Endodermal cell (in vitro differentiated cells): ENCODE measurements around the gene TMEM129. TPM values are rescaled to one million over a fixed set of nuclear protein-coding genes. Genes with fewer than 3 reads are reported as not detected.
"Not testable (repeated sequence)": the region's sequence is repeated elsewhere in the genome, so short reads cannot be mapped to it uniquely, and the experiment has no call there.

Source experiments
- DNase-seq: peaks from one replicate; pipeline ENCODE4 v3.0.0-alpha.2; 2017
- H3K27ac ChIP-seq: 2 replicates; pipeline ENCODE4 v1.5.1; 2013; ENCODE audit warnings: mild to moderate bottlenecking, low read depth, low read length, moderate library complexity
- H3K27me3 ChIP-seq: 2 replicates; pipeline ENCODE4 v1.6.1; 2013; ENCODE audit warnings: mild to moderate bottlenecking, low read length, moderate library complexity; ENCODE audit not compliant: insufficient read depth, control insufficient read depth, poor library complexity, severe bottlenecking
- H3K36me3 ChIP-seq: 2 replicates; pipeline ENCODE4 v1.7.0; 2013; ENCODE audit warnings: mild to moderate bottlenecking, low read length, moderate library complexity; ENCODE audit not compliant: control insufficient read depth, insufficient read depth
- H3K4me1 ChIP-seq: one replicate; pipeline ENCODE4 v1.7.0; 2013; ENCODE audit warnings: low read length; ENCODE audit not compliant: control insufficient read depth, insufficient read depth
- H3K4me3 ChIP-seq: 2 replicates; pipeline ENCODE4 v1.5.1; 2013; ENCODE audit warnings: mild to moderate bottlenecking, low read length, moderate library complexity
- H3K9ac ChIP-seq: 2 replicates; pipeline ENCODE4 v1.6.1; 2013; ENCODE audit warnings: mild to moderate bottlenecking, low read length, moderate library complexity; ENCODE audit not compliant: poor library complexity, severe bottlenecking; ENCODE audit errors: extremely low read depth
- H3K9me3 ChIP-seq: 2 replicates; pipeline ENCODE4 v1.6.1; 2013; ENCODE audit warnings: mild to moderate bottlenecking, low read length, moderate library complexity; ENCODE audit not compliant: control insufficient read depth
- H3K27ac Mint-ChIP-seq: 2 replicates; pipeline ENCODE4 v1.8.0; 2020; ENCODE audit warnings: mixed read lengths
- H3K27me3 Mint-ChIP-seq: 2 replicates; pipeline ENCODE4 v1.8.0; 2021; ENCODE audit warnings: mild to moderate bottlenecking, mixed read lengths; ENCODE audit not compliant: insufficient read depth
- H3K36me3 Mint-ChIP-seq: 2 replicates; pipeline ENCODE4 v1.8.0; 2020; ENCODE audit warnings: low read depth, mixed read lengths
- H3K4me1 Mint-ChIP-seq: 2 replicates; pipeline ENCODE4 v1.8.0; 2020; ENCODE audit warnings: mixed read lengths
- H3K4me3 Mint-ChIP-seq: 2 replicates; pipeline ENCODE4 v1.8.0; 2020; ENCODE audit warnings: mild to moderate bottlenecking, moderate library complexity, mixed read lengths
- H3K9me3 Mint-ChIP-seq: 2 replicates; pipeline ENCODE4 v1.8.0; 2020; ENCODE audit warnings: mild to moderate bottlenecking, mixed read lengths
- CTCF ChIP-seq: fragments of 200-600 bp; sonication (generic); conservative IDR thresholded peaks from 2 replicates; pipeline ENCODE4 v1.5.0; 2021; ENCODE audit warnings: antibody characterized with exemption, mild to moderate bottlenecking
- WGBS, 2 experiments: methylation state at CpG; one replicate each; pipeline versions ENCODE4 v1.1.5 to v1.1.7; 2013; ENCODE audit warnings: missing lambda C conversion rate in 2 of 2, mixed read lengths in 1 of 2; ENCODE audit not compliant: insufficient coverage in 1 of 2, insufficient read length in 1 of 2; 5-methylcytosine and 5-hydroxymethylcytosine counted together
- total RNA-seq, 2 donors: library from RNA; stranded (reverse); fragmentation: NEBNext Ultra II Directional in 1 of 2; extraction: Animal tissue kit (Norgen Biotek cat#: 25700) in 1 of 2; gene quantifications; 2 replicates in 1 of 2; 3 replicates in 1 of 2; pipeline ENCODE4 v1.2.1, GENCODE V29; 2021

Gene TMEM129
- total RNA-seq, 2 donors from 2014 or later, result 33.6 to 41.7 TPM

- Mint-ChIP-seq H3K4me3 (no peak overlapping the region), H3K27me3 (no peaks in the 10 kb centered on the region), H3K36me3 (peaks cover 66% of the 10 kb centered on the region), H3K9me3 (no peaks in the 10 kb centered on the region), H3K4me1 (peaks cover 11% of the 10 kb centered on the region), H3K27ac (no peak overlapping the region)
- no peak overlapping the region for H3K4me3 ChIP-seq
- H3K4me1 ChIP-seq, result no peaks in the 10 kb centered on the region
- whole genome bisulfite sequencing, 2 experiments, result 86 to 97% methylated on average over 4 to 6 of the region's 6 CpGs
- no peak for DNase-seq
- no peak overlapping the region for H3K9ac ChIP-seq
- TF ChIP-seq CTCF, result no peak
- no peaks in the 10 kb centered on the region for H3K27me3 ChIP-seq
- H3K9me3 ChIP-seq, result no peaks in the 10 kb centered on the region
- no peak overlapping the region for H3K27ac ChIP-seq
- H3K36me3 ChIP-seq, result peaks cover 63% of the 10 kb centered on the region
Measured at GRCh38 chr4:1705732-1706131, 15.4 kb downstream of the TMEM129 start.

GRCh38 chr4:1703867-1704266 is 17.3 kb downstream of the TMEM129 start:
- no peak overlapping the region for H3K4me3 Mint-ChIP-seq
- no peaks in the 10 kb centered on the region for H3K27me3 ChIP-seq
- no peaks in the 10 kb centered on the region for H3K9me3 ChIP-seq
- no peaks in the 10 kb centered on the region for H3K9me3 Mint-ChIP-seq
- no peak overlapping the region for H3K4me3 ChIP-seq
- H3K4me1 Mint-ChIP-seq, result peaks cover 4% of the 10 kb centered on the region
- no peak for TF ChIP-seq CTCF
- 84 to 100% methylated on average over 1 of the region's 1 CpG for WGBS, 2 experiments
- H3K36me3 ChIP-seq, result peaks cover 76% of the 10 kb centered on the region
- no peak for DNase-seq
- H3K36me3 Mint-ChIP-seq, result peaks cover 71% of the 10 kb centered on the region
- no peak overlapping the region for H3K9ac ChIP-seq
- H3K27ac ChIP-seq, result no peak overlapping the region
- peak overlapping the region; percentile 5 for H3K27ac Mint-ChIP-seq
- H3K27me3 Mint-ChIP-seq, result no peaks in the 10 kb centered on the region
- no peaks in the 10 kb centered on the region for H3K4me1 ChIP-seq

- peaks cover 89% of the 10 kb centered on the region for H3K36me3 ChIP-seq
- not testable (repeated sequence) for H3K27ac Mint-ChIP-seq, H3K4me3 ChIP-seq, DNase-seq, H3K27me3 Mint-ChIP-seq, H3K9me3 ChIP-seq, H3K4me1 ChIP-seq, H3K9ac ChIP-seq, H3K27me3 ChIP-seq, H3K27ac ChIP-seq, H3K4me1 Mint-ChIP-seq, H3K9me3 Mint-ChIP-seq, H3K4me3 Mint-ChIP-seq
- WGBS, 2 experiments, result 92 to 95% methylated on average over 8 of the region's 8 CpGs
- H3K36me3 Mint-ChIP-seq, result peaks cover 71% of the 10 kb centered on the region
Measured at GRCh38 chr4:1701671-1702070, 19.5 kb downstream of the TMEM129 start.

GRCh38 chr4:1695913-1696312 is 25.2 kb downstream of the TMEM129 start:
- no peaks in the 10 kb centered on the region for H3K4me1 ChIP-seq
- Mint-ChIP-seq H3K4me3 (no peak overlapping the region), H3K27me3 (no peaks in the 10 kb centered on the region), H3K9me3 (no peaks in the 10 kb centered on the region), H3K36me3 (peaks cover 74% of the 10 kb centered on the region), H3K4me1 (no peaks in the 10 kb centered on the region), H3K27ac (peak overlapping the region; percentile 75)
- no peak overlapping the region for H3K4me3 ChIP-seq
- H3K27ac ChIP-seq, result no peak overlapping the region
- H3K36me3 ChIP-seq, result peaks cover 94% of the 10 kb centered on the region
- WGBS, 2 experiments, result 97 to 100% methylated on average over 2 to 5 of the region's 5 CpGs
- H3K9ac ChIP-seq, result no peak overlapping the region
- TF ChIP-seq CTCF, result no peak
- DNase-seq, result no peak
- no peaks in the 10 kb centered on the region for H3K27me3 ChIP-seq
- H3K9me3 ChIP-seq, result no peaks in the 10 kb centered on the region
